Activated naive CD4-positive, alpha-beta T cell treated with anti-CD3 and anti-CD28 coated beads, Interleukin-2, amount 50 U/mL, for 16 hours (primary cell): ENCODE data around the gene UNC5A.

Experiments used
- DNase-seq: peaks from one replicate; pipeline ENCODE4 v3.0.0-alpha.2; 2020

The UNC5A gene

DNA sequence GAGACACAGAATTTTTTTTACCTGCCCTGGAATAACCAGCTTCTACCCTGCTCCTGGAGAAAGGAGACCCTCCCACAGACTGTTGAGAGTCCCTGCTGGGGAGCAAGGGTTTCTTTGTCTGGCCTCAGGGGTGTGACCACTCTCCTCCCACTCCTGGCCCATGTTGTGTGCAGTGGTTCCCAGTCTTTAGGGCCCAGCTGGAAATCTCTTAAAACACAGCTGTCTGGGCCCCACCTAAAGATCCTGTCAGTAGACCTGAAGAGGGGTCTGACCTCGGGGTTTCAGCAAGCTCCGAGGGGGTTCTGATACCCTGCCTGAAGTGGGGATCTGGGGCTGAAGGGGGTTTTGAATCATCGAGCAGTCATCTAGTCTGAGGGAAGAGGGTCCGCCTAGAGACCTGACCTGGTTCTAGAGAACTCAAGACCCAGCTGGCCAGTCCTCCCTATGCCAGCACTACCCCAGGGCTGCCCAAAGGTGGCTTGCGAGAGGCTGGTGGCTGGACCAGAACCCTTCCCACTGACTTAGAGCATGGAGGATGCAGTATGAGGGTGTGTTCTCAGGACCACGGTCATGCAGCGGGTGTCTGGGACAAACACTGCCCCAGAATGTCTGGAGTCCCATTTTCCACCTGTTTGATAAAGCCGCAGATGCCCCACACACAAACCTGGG lies 8.1 kb upstream of the UNC5A start:
- no peak for DNase-seq

DNA sequence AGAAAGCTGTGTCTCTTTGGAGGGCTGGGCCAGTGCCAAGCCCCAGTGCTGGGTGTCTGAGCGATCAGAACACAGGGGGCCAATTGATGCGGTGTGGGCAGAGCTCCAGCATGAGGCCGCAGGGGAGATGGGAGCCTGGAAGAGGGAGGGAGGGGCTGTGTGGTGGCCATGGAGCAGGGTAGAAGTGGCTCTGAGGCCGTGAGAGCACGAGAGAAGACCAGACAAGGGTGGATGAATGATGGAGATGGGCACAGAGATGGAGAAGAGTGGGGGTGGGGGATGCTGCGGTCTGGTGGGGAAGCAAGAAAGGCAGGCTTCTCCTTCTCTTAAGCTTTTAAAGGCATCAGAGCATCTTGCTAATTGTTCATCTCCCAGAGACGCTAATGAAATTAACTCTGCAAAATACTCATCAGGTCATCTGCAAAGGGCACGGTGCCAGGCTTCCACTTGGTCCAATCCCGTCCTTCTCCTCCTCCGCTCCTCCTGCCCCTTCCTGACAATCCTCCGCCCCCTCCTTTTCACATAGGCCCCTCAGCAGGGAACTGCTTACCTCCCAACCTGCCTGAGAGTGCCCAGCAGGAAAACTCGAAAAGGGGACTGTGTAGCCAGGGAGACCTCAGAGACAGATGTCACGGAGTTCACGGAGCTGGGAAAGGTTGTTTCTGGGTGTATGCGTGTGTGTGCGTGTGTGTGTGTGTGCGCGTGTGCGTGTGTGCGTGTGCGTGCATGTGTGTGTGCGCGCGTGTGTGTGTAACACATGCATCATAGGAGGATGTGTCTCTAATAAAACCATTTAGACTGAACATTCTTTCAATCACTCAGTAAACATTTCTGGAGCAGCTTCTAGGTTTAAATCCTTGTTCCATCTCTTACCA lies 7.1 kb upstream of the UNC5A start:
- no peak for DNase-seq

DNA sequence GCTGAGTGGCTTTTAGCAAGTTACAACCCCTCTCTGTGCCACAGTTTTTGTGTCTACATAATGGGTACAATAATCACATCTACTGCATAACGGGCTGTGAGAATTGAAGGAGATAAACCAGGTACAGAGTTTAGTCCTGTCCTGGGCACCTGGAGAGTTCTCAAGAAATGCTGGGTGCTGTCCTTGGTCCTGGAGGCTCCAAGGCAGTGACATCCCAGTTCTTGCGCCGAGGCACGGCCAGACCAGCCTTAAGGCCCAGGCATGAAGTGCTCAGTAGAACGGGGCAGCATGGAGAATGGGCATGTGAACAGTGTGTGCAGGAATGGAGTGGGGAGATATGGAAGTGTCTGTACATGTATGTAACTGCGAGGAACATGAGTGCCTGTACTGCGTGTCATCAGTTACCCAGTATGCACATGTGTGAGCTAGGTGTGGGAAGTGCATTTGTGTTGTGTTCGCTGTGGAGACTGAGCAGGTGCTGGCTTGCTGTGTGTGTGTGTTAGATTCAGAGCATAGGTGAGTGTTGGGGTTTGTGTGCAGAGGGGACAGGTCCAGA lies 6.3 kb upstream of the UNC5A start:
- no peak for DNase-seq

DNA sequence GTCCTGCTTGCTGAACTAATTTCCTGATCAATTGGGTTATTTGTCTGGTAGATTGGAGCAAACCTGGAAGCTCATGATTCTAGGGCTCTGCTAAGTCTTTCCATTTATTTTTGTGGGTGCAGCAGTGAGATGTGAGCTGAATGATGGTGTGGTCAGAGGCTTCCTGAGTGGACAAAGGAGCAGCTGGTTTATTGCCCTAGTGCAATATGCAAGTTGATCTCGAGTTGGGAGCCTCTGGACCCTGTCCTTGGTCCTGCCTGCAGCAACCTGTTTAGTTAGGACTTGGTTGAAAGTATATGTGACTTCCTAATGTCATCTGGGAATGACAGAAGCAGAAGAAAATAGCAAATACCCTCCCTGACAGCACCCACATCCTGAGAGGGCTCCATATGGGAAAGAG lies 4.2 kb upstream of the UNC5A start:
- DNase-seq: no peak

DNA sequence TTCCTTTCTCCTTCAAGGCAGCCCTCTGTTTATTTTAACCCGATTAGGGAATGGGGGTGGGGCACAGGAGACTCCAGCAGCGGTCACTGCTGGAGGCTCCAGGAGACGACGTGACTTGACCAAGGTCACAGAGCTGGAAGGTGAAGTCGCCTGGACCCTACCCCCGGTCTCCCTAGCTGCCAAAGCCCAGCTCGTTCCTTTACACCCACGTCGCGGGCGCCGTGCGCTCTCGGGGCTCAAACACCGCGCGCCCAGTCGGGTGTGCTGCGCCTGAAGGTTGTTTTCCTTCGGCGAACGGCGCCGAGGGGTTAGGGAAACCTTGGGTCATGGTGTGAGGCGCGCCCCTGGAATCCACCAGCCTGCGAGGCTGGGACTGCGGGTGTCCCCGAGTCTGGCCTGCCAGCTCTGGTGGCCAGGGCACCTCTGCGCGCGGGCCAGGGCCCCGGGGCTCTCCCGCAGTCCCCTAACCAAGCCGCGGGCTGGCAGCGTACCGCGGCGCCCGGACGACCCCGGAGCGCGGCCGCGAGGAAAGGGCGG lies 747 bp upstream of the UNC5A start:
- no peak for DNase-seq

DNA sequence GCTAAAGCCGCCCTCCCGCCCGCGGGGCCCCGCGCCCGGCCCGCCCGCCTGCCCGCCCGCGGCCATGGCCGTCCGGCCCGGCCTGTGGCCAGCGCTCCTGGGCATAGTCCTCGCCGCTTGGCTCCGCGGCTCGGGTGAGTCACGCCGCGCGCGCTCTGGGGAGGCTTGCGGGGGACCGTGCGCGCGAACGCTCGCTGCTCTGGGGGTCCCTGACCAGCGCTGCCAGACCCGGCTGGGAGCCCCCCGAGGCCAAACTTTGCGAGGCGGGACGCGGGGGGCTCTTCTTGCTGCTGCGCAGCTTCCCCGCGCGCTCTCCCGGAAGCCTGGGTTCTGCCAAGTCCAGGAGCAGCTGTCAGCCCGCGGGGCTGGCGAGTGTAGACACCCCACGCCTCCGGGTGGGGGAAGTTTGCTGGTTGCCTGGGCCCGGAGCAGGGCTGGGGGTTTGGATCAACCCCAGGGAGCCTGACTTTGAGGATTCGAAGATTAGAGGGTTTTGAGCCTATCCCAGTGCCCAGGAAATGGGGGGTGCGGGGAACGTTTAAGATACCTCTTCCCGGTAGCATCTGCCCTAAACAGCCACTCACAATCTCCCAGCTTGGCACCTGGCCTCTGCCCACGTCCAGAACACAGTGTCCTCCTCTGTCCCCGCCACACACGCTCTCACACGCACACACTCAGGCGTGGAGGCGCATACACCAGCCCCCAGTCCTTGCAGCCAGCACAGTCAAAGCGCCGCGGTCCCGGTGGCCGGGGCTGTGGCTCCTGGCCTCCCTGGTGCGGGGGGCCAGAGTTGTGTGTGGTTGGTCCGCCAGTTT lies 535 bp downstream of the UNC5A start:
- DNase-seq: no peak

DNA sequence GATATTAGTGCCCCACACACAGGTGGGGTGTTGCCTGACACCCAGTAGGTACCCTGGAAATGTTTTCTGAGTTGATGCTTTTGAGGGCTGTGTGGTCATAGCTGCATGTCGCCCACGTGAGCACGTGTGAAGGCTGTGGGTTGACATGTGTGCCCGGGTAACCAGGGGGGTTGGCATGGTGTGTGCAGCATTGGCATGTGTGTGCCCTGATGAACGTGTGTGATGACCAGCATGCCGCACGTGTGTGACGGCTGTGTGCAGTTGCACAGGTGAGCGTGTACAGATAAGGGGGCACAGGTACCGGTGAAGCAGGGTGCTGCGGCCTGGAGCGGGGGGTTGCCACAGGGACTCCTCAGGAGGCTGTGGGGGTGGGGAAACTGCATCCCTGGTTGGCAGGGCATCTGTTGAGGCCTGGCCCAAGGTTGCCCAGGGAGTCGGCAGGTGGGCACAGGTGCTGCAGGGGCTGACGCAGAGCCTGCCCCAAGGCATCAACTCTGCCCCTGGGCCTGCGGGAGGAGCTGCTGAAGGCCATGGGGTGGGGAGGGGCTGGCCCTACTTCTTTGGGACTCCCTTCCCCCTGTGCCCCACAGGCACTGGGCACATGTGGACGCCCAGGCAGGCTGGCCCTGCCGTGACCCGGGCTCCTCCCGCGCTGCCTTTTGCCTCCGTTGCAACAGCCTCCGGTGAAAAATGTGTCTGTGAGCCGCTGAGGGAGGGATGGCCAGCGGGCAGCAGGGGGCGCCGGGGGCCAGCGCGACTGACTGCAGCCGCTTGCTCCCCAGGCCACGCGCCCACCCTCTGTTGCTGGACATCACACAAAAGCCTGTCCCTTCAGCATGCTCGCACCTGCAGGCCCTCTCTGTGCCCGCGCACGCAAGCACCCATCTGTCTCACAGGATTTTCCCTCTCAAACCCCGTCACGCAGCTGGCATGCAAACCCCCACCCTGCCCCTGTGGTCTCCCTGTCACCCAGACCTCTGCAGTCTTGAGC lies 2.2 kb downstream of the UNC5A start:
- DNase-seq: no peak

DNA sequence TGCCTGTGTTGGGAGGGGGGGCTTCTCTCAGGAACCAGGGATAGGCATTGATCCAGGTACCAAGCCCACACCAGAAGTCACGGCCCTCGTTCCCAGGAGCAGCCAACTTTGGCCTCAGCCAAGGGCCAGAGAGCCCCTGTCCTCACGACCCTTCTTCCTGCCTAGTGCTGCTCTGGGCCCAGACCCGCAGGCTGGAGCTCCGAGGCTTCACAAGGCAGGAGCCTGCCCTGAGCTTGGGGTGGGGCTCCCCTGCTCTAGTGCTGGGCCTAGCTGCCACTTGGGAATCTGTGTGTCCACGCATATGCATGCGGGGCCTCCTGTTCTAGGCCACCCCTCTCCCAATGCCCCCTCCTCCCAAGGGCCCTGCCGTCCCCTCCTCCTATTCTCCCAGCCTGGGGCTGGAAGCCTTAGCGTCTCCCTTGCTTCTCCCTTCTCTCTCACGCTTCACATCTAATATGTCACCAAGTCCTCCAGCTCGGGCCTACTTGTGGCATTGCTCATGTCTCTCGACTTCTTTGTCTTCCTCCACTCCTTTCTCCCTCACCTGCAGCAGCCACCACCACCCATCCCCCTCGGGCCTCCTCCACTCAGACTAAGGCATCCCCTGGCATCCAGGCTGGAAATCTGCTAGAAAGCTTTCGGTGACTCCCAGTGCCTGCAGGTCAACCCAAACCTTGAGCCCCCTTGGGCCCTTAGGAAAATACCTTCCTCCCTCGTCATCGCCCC lies 3.4 kb downstream of the UNC5A start:
- DNase-seq: no peak

DNA sequence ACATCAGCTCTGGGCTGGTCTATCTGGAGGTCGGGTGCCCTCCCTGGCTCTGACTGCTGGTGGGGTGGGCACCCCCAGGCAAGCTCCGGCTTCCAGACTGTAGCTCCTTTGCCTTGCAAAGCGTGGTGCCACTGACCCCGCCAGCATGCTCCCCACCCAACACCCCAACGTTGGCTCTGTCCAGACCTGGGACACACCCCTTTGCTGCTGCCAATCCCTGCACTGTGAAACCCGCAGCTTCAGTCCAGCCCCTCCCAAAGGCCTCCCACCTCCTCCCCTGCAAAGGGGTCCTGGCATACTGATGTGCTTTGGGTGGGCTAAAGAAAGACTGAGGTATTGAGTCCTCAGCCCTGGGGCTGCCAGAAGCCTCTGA lies 3.9 kb downstream of the UNC5A start:
- DNase-seq: no peak

DNA sequence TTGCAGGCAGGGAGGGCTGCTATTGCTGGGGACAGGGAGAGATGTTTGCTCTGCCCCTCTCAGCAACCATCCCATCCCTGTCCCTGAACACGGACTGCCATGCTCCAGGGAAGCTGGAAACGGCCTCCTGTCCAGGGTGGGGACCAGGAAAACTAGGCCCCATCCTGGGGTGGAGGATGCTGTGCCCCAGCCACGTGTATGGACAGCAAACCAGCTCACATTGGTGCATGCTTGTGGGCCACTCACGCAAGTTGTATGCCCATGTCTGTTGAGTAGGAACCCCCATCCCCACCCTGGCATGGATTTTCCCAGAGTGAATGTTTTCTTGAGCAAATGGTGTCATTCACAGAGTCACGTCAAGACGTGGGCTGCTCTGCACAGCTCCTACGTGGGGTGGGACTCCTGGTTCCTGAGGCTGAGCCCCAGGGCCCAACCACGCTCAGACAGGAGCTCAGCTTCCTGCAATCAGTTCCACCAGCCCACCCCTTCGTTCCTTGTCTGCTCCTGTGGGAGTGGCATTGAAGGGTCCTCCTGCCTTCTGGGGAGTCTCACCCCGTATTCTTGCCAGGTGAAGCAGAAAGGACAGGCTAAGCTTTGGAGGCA lies 4.6 kb downstream of the UNC5A start:
- DNase-seq: no peak

DNA sequence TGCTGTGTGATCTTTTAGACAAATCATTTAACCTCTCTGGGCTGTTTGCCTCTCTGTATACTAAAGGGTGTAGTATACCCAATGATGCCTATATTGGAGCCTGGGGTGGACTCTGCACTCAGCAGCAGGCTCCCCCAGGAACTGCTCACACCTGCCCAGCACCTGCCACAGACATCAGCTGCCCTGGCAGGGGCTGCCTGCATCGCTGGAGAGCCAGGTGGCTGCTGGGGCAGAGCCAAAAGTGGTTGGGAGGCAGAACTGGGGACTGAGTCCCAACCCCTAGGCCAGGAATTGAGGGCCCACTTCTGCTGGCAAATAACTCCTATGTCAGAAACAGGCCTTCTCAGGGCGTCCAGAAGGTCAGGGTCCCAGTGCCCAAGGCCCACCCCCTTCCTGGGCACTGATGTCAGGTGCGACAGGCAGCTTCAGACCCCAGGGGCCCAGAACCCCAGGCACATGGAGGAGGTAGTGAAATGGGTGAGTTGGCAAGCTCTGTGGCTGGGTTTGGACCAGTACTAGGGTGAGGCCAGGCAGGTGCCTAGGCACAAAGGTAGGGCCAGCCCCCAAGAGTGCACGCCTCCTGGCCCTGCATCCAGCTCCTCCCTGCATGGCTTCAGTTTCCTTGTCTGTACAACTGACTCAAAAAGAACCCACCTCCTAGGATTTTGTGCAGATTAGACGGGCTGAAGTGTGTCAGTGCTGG lies 5.8 kb downstream of the UNC5A start:
- no peak for DNase-seq

DNA sequence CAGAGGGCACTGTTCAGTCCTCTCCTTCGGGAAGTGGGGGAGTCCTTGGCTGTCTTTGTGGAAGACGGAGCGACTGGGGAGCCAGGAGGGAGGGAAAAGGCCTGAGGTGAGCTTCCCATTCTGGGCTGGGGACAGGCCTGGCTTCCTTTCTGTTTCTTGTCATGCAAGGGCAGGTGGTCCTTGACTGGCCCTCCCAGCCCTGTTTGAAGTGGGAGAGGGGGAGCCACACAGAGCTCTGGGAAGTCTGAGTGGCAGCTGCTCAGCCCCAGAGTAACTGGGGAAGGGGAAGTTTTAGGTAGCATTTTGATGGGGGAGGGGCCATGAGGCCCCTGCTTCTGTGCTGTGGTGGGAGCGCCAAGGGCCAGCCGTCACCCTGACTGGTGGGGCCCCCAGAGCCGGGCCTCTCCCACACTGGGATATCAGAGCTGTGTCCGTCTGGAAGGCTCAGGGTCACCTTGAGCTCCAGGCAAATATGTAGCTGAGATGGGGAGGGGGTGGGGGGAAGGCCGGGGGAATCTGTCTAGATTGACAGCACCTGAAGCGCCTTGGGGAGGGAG lies 6.5 kb downstream of the UNC5A start:
- no peak for DNase-seq

DNA sequence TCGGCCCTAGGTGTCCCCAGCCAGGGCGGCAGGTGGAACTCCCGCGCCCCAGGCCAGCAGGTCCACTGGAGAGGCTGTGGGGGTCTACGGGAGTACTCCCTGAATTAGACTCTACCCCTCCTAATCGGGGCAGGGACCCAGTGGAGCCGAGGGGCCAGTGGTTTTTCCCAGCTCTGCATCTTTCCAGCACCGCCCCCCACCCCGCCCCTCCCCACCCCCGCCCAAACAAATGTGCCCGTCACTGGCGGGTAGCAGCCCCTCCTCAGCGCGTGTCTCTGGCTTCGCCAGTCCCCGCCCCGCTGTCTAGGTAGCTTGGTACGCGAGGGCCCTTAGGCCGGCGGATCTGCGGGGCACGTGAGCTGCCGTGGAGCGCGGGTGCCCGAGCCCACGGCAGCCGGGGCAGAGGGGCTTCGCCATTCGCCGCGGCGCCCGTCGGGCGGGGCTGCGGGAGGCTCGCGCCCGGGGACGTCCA lies 7.0 kb downstream of the UNC5A start:
- peak; percentile 35 for DNase-seq

DNA sequence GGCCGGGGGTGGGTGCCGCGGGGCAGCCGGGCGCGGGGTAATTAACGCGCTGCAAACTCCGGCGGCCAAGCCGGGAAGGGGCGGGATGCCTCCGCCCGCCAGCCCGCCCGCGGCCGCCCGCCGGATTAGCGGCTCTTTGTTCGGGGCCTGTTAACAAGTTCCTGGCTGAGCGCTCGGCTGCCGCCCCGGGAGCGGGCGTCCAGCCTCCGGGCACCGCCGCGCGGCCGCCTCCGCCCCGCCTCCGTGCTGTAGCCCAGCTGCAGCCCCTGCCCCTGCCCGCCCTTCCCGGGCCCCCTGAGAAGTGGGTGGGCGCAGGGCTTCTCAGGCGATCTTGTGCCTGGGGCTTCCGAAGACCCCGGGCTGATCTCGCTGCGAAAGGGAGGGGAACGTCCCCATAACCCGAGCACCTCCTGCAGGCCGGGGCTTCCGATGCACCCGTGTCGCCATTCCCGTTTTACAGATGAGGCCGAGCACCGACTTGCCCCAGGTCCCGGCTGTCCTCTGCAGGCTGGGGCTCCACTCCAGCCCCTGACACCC lies 7.5 kb downstream of the UNC5A start:
- no peak for DNase-seq

DNA sequence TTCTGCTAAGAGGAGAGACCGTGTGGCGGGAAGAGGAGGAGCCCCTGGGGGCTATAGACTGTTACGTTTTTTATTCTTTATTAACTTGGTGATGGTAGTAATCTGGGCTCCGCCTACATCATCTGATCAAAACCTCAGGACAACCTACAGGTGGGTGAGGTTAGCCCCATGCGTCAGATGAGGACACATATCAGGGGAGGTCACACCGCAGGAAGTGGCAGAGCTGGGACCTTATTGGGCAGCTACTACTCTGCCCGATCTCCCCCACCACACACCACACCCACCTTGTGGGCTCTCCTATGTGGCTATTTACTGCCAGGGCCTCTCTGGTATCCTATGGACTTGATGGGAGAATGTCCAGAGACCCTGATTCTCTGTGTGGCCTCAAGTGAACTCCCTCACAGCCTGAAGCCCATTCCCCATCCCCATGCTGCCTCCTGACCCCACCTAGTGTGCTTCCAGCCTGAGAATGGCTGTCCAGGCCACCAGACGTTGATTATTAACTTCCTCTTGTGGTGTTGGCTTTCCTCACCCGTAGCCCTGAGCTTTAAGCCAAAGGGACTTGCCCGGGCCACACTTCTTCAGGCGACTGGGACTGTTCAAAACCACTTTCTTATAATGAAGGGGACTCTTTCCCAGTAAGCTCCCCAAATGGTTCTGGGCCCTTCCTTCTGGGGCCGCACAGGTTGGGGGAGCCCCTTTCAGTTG lies 8.2 kb downstream of the UNC5A start:
- DNase-seq: no peak

DNA sequence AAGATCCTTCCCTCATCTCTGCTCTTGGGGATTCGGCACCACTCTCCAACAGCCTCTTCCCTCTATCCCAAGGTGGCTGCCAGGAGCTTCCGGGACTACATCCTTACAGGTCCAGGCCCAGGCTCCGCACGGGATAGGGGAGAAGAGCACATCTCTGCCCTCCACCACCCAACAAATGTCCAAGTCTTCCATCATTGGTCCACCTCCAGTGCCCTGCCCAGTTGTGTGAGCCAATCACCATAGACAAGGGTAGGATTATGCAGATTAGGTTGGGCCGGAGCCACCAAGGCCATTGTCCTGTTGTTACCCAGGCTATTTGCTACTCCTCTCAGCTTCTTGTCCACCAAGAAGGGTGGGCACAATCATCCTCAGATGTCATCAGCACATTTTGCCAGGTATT lies 9.1 kb downstream of the UNC5A start:
- DNase-seq: no peak

DNA sequence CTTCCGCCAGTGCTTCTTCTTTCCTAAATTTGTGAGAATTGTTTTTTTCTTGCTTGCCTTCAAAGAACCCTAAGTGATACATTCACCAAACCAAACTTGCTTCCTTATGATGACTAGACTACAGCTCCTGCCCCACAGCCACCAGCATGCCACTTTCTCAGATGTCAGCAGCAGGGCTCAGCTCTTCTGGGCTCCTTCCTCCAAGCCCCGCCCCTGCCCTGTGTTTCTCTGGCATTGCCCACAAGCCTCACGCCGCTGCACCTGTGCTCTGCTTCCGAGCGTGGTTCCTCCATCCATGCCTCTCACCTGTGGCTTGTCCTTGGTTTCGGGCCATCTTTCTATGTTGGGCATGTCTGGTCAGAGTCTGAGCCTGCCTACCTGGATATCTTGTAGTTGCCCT lies 10.6 kb downstream of the UNC5A start:
- DNase-seq: no peak

DNA sequence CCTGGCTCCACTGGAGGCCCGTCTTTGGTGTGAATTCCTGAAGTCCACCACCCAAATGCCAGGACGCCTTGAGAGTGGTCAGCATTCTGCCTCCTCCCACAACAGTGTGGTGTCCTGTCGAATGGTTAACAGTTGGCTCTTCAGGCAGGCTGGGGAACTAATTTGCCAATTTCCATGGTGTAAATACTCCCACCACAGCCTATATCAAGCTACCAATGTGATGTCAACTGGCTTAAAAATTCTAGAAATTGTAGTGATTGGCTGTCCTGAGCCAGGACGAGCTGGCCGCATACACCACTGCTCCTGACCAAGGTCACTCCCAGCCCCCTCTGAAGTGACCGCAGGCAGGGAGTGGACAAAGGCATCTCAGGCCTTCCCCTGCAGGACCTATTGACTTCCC lies 11.1 kb downstream of the UNC5A start:
- no peak for DNase-seq
